Fibroblast of peridontal ligament (primary cell): Measurements from ENCODE around the gene CMBL.
"Not testable (repeated sequence)": the region's sequence is repeated elsewhere in the genome, so short reads cannot be mapped to it uniquely, and the experiment has no call there.

Experiments used
- DNase-seq: peaks from one replicate; pipeline ENCODE4 v3.0.0-alpha.2; 2010; ENCODE audit errors: extremely low read depth

CMBL gene

DNA sequence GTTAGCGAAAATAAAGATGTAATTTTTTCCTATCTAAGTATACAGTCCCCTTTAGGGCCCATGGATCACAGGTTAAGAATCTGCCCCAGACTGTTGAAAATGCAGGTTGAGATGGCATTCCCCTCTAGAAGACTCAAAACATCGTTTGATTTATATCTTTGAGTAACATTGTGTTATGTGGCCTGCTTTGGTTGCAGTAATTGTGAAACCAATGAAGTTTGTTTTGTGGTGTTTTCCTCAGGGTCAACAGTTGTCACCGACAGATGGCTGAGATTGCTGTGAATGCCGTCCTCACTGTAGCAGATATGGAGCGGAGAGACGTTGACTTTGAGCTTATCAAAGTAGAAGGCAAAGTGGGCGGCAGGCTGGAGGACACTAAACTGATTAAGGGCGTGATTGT, 49.8 kb downstream of the CMBL start:
- DNase-seq: no peak

DNA sequence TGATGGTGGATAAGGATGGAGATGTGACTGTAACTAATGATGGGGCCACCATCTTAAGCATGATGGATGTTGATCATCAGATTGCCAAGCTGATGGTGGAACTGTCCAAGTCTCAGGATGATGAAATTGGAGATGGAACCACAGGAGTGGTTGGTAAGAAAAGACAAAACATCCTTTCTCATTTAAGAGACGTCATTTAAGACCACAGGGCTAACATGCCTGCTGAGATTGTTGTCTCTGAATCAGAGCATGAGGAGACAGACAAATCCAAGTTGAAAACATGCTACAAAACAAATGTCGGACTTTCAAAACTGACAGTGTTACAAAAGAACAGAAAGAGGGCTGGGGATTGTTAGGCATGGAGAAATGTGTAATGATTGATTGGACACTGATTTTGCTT, 53.0 kb downstream of the CMBL start:
- no peak for DNase-seq

DNA sequence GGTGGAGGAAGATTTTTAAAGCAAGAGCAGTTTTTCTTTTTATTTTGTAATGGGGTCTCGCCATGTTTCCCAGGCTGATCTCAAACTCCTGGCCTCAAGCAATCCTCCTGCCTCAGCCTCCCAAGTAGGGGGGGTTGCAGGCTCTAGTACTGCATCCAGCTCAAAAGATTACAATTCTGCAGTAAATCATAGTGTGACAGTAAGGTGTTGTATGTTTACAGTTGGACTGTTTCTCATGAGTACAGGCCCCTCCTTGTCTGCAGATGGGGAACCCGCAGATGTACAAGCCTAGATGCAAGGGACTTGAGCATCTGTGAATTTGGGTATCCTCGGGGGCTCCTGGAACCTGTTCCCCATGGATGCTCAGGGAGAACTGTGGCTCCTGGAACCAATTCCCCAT, 54.3 kb downstream of the CMBL start:
- DNase-seq: no peak

DNA sequence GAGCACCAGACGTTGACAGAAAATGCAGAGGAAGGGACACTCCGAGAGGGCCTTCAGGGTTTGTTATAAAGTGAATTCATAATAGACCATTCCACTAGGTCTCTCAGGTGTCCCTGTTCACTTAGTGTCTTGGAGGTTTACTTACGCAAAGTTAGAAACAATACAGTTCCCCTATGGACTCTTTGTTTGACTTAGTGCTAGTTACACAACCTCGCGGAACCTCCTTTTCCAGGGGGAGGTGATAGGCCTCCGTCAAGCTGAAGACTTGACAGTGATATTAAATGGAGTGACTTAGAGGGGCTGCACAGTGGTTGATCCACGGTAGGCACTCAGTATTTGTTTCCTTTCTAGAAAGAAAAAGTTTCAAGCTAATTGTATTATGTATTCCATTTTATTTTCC, 56.3 kb downstream of the CMBL start:
- DNase-seq: no peak

DNA sequence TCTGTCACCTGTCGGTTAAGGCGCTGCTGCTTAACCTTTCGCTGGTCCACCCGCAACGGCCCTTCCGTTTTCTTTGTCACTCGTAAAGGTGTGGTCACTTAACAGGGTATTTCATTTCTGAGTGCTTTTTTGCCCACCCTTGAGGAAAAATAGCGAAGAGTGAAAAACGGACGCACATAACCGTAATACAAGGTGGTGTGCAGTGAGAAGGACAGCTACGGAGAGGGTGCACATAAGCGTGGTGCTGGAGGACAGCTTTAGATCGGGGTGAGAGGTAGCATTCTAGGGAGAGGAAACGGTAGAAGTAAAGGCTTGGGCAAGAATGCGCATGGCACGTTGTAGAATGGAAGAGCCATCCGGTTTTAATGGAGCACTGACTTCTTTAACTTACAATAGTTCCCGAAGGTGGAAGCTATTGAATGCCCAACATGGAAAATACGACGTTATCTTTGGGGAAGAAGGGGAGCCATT, 56.9 kb downstream of the CMBL start:
- DNase-seq: no peak

DNA sequence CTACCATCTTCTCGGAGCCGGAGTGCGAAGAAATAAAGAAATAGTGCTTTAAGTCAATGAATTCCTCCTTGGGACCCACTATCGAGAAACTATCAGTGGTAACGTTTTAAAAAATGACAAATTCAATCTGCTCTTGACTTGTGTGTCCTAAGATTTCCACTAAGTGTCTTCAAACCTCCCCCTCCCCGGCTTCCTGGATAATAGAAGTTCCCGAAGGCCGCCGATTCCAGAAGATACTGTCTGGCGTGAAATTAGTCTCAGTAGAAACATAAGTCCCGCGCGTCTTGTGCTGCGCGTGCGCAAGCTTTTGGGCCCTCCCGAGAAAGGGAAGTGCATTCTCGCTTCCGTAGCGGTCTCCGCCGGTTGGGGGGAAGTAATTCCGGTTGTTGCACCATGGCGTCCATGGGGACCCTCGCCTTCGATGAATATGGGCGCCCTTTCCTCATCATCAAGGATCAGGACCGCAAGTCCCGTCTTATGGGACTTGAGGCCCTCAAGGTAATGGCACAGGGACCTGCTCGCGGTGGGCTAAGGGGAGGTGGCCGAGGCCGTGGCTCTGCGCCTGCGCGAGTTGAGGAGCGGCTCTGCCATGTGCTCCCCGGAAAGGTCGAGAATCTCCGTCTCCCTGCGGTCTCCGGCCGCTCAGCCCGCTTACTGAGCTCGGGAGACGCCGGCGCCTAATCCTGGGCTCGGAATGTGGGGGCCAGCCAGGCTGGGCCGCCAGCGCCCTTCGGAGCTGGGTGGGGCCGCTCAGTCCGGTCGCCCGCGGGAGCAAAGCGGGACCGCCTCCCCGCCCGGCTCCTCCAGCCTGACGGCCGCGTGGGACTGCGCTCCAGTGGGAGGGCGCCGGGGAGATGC, 57.5 kb downstream of the CMBL start, which contains the start of gene CCT5:
CCT5 (plus strand) TSS at position 333 of the 858 bp plus-strand sequence; CDS start at position 394, 61 bp downstream.
- peak; percentile 99 for DNase-seq

DNA sequence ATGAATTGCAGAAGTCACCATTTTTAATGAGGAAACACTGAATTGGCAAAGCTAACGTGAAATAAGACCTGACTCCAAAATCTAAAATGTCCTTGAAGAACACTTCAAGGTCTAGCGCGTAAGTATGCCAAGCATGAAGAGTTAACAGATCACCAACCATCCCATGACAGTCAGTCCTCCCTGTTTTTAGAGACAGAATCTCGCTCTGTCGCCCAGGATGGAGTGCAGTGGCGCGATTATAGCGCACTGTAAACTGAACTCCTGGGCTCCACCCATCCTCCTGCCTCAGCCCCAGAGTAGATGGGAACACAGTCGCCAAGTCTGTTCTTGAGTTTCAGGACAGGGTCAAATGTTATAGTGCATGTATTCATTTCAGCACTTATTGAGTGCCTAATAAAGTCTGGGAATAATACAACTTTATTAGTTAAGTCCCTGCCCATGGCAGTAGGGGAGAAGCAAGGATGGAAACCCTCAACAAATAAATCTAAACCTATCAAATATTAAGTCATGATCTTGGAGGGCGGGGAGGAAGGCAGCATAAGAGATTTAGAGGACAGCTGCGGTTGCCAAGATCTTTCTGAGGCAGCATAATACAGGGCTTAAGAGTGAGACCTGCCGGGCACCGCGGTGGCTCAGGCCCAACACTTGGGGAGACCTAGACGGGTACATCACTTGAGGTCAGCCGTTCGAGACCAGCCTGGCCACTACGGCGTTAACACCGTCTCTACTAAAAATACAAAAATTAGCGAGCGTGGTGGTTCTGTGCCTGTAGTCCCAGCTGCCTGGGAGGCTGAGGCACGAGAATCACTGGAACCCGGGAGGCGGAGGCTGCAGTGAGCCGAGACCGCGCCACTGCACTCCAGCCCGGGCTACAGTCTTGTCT, 59.1 kb downstream of the CMBL start:
- no peak for DNase-seq

DNA sequence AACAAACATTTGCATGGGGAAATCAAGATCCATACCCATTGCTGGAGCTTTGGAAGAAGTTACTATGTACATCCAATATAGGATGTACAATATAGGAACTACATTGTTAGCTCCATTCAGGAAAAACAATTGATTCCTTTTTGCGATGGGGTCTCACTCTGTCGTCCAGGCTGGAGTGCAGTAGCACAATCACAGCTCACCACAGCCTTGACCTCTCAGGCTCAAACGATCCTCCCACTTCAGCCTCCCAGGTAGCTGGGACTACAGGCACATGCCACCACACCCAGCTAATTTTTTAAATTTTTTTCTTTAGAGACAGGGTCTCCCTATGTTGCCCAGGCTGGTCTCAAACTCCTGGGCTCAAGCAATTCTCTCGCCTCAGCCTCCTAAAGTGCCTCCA, 60.5 kb downstream of the CMBL start:
- DNase-seq: not testable (repeated sequence)

DNA sequence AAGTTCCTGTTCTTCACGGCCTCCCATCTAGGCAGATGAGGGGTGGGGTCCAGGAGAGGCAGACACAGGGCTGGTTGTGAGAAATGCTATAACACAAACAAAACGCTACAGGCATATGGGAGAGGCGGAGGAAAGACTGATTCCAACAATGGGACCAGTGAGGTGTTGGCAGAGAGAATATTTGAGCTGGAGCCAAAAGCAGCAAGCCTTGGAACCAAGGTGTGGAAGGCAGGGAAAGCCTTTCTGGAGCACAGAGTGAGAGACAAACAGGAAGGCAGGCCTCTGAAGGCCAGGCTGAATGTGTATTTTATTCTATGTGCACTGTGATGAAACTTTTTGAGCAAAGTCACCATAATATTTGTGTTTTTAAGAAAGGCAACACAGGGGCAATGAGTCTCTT, 60.9 kb downstream of the CMBL start:
- DNase-seq: no peak

DNA sequence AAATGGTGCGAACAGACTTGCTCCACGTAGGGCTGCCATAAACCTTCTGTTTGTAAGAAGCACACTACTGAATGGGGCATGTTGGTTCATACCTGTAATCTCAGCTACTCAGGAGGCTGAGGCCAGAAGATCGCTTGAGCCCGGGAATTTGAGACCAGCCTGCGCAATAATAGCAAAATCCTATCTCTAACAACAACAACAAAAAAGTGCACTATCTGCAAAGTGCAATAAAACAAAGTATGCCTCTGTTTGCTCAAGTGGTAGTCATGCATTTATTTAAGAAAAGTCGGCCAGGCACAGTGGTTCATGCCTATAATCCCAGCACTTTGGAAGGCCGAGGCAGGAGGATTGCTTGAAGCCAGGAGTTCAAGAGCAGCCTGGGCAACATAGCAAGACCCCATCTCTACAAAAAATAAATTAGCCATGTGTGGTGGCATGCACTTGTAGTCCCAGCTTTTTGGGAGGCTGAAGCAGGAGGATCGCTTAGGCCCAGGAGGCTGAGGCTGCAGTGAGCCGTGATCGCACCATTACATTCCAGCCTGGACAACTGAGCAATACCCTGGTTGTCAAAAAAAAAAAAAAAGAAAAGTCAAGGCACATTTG, 63.3 kb downstream of the CMBL start:
- no peak for DNase-seq

DNA sequence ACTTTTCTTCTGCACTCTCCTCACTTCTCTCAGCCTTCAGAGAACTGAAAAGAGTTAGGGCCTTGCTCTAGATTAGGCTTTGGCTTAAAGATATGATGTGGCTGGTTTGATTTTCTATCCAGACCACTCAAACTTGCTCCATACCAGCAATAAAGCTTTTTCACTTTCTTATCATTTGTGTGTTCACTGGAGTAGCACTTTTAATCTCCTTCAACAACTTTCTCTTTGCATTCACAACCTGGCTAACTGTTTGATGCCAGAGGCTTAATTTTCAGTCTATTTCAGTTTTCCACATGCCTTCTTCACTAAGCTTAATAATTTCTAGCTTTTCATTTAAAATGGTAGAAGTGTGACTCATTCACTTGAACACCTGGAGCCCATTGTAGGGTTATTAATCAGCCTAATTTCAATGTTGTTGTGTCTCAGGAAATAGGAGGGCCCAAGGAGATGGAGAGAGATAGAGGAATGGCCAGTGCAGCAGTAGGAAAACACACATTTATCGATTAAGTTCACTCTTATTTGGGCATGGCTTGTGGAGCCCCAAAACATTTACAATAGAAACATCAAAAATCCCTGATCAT, 64.0 kb downstream of the CMBL start:
- DNase-seq: no peak

DNA sequence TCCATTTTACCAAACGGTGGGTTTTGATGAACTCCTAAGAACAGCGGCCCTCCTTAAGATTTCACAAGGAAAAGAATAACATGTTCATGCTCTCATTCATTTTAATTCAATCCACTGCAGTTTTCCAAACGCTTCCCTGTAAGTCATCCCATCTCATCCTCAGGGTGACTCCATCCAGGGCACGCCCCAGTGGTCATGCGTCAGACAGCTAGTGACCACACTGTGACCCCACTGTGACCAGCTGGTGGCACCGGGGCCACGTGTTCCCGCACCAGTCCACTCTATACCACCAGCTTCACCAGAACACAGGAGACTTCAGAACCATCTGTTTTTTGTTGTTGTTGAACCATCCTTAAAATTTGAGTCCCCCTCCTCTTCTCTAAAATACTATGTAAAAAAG, 72.4 kb downstream of the CMBL start:
- no peak for DNase-seq

DNA sequence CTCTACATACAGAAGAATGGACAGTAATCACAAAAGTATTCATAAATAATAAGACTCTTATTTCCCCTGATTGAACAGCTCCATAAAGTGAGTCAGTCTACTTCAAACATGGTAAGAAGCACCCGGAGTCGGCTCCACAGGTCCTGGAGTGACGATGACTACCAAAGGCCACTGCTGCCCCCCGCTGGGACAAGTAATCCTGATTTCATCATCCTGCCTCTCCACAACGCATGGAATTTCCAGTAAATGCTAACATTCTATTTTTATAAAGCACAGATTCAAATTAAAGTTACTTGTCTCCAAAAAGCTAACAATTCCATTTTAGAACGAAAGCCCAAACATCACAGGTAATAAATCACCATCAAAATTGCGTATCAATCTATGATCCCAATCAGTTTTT, 74.2 kb downstream of the CMBL start:
- DNase-seq: peak; percentile 90

DNA sequence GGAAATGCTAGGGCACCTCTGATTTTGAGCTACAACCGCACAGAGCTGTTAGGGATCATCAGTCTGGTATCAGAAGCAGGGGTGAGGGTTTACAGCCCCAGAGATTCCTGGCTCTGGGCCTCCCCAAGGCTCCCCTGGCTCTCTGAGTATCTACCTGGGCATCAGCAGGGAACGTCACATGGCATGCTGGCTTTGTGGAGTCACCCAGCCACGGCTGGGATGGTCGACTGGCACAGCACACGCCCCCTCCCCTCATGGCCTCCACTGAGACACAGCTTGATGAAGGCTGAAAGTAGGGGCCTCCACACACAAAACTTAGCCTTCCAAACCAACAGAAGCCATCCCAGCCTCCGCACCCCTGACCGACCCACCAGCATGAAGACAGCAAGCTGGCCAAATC, 74.7 kb downstream of the CMBL start:
- DNase-seq: no peak

DNA sequence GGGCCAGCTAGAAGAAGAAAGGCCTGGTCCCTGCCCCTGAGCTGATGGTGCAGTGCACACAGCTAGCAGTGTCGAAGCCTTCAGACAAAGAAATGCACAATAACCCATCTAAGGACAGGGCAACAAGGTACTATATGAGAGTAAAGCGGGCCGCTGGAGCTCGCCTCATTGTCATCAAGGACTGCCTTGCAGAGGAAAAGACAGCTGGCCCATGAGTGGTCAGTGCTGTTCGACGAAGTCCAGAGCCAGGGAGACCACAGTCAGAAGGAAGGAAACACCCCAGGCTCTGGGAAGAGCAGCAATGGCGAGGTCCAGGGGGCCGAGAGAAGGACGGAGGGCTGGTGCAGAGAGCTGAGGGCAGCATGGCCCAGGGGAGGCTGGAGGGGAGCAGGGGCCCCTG, 75.3 kb downstream of the CMBL start:
- no peak for DNase-seq

DNA sequence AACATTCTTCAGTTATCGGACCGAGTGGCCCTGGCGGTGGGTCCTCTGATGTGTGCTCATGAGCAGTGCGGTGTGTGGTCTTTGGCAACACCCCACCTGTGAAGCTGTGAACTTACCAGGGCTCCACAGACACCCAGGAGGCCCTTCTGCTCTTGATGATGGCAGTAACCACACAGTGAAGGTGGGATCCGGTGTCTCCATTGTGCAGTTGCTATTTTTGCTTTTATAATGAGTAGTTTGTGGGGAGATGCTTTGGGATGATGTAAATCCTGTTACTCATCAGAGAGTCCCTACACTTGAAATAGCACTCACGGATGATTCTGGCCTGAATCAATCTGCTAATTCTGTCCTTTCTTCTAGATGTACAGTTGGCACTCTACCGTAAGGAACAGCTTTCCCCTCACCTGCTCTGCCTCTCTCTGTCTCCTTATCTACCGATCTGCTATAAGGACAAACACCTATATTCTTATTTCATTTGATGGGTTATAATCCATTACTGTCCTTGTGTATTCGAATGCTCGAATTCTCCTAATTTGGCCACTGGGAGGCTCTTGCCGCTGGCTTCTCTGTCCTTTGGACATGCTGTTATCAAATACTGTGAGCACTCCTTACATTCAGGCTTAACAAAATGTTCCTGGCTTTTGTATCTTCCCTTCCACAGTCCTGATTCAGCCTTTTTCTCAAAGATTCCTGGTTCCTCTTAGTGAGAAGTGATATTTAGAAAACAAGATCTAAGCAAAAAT, 78.2 kb downstream of the CMBL start:
- DNase-seq: peak; percentile 75

DNA sequence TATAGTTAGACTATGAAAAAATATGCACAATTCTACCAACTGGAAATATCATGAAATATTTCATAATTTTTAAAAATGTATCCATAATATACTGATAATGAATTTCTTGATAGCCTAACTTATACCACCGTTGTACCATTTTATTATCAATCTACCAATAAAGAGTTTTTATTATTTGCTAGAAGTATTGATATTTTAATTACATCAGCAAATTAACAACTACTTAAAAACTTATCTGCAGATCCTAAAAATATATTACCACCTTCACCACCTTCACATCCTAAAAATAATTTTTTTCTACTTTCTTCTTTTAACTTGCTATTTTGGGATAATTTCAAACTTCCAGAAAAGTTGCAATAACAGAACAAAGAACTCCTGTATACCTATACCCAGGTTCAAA, 79.4 kb downstream of the CMBL start:
- no peak for DNase-seq
